OCI-LY1 (cell line): ENCODE data around the gene AGAP9.
"Not testable (repeated sequence)": the region's sequence is repeated elsewhere in the genome, so short reads cannot be mapped to it uniquely, and the experiment has no call there.

Source experiments
- H2AFZ ChIP-seq: fragments of 200-600 bp; sonication (generic), shearing (Covaris generic); 2 replicates; pipeline ENCODE4 v1.6.0; 2014; ENCODE audit warnings: antibody characterized with exemption, mild to moderate bottlenecking, low read length
- H3F3A ChIP-seq: fragments of 200-600 bp; sonication (generic), shearing (Covaris generic); 2 replicates; pipeline ENCODE4 v1.6.0; 2014; ENCODE audit warnings: mild to moderate bottlenecking, antibody characterized with exemption, low read length, moderate library complexity; ENCODE audit not compliant: insufficient read depth
- H3K27ac ChIP-seq: fragments of 200-600 bp; sonication (generic); 2 replicates; pipeline ENCODE4 v1.5.1; 2014; ENCODE audit warnings: low read length, mixed run types, mild to moderate bottlenecking, low read depth; ENCODE audit not compliant: poor library complexity, severe bottlenecking
- H3K27me3 ChIP-seq: fragments of 200-600 bp; sonication (generic); 2 replicates; pipeline ENCODE4 v1.6.0; 2014; ENCODE audit warnings: antibody characterized with exemption, mild to moderate bottlenecking, low read length, moderate library complexity; ENCODE audit not compliant: insufficient read depth
- H3K36me3 ChIP-seq: fragments of 200-600 bp; sonication (generic); 2 replicates; pipeline ENCODE4 v1.6.1; 2014; ENCODE audit warnings: mild to moderate bottlenecking, antibody characterized with exemption, low read length, moderate library complexity, mixed read lengths; ENCODE audit not compliant: insufficient read depth
- H3K4me1 ChIP-seq: fragments of 200-600 bp; sonication (generic); 2 replicates; pipeline ENCODE4 v1.5.1; 2014; ENCODE audit warnings: mild to moderate bottlenecking, low read length, moderate library complexity; ENCODE audit not compliant: insufficient read depth, severe bottlenecking
- H3K4me2 ChIP-seq: fragments of 200-600 bp; sonication (generic), shearing (Covaris generic); 2 replicates; pipeline ENCODE4 v1.6.1; 2014; ENCODE audit warnings: low read length
- H3K4me3 ChIP-seq: fragments of 200-600 bp; sonication (generic); 2 replicates; pipeline ENCODE4 v1.5.1; 2014; ENCODE audit warnings: low read length, low read depth, mild to moderate bottlenecking, mixed read lengths; ENCODE audit not compliant: poor library complexity, severe bottlenecking
- H3K79me2 ChIP-seq: fragments of 200-600 bp; shearing (Covaris generic); 2 replicates; pipeline ENCODE4 v1.6.1; 2016; ENCODE audit warnings: mixed run types, low read length, mixed read lengths; ENCODE audit not compliant: insufficient read depth
- H3K9ac ChIP-seq: fragments of 200-600 bp; sonication (generic), shearing (Covaris generic); 2 replicates; pipeline ENCODE4 v1.6.1; 2014; ENCODE audit warnings: mild to moderate bottlenecking, low read length, mixed read lengths
- H3K9me2 ChIP-seq: fragments of 200-600 bp; sonication (generic), shearing (Covaris generic); 2 replicates; pipeline ENCODE4 v1.6.1; 2014; ENCODE audit warnings: low read depth, mild to moderate bottlenecking, low read length, mixed read lengths
- H3K9me3 ChIP-seq: fragments of 200-600 bp; shearing (Covaris generic); 2 replicates; pipeline ENCODE4 v1.6.1; 2014; ENCODE audit warnings: low read length, mixed read lengths
- H4K20me1 ChIP-seq: fragments of 200-600 bp; sonication (generic), shearing (Covaris generic); 2 replicates; pipeline ENCODE4 v1.6.0; 2016; ENCODE audit warnings: mild to moderate bottlenecking, low read length; ENCODE audit not compliant: insufficient read depth
- EZH2 ChIP-seq: fragments of 200-600 bp; sonication (generic), shearing (Covaris generic); IDR thresholded peaks from 2 replicates; pipeline ENCODE4 v1.8.0; 2017; ENCODE audit warnings: borderline replicate concordance, mixed run types, mild to moderate bottlenecking, antibody characterized with exemption, low read length, moderate library complexity, mixed read lengths
- TF ChIP-seq, protein P1 (sequence below): fragments of 200-600 bp; sonication (generic), shearing (Covaris generic); IDR thresholded peaks from 2 replicates; pipeline ENCODE4 v1.5.1; 2017; ENCODE audit warnings: mild to moderate bottlenecking, antibody characterized with exemption, low read length, moderate library complexity, mixed read lengths

AGAP9 gene

DNA sequence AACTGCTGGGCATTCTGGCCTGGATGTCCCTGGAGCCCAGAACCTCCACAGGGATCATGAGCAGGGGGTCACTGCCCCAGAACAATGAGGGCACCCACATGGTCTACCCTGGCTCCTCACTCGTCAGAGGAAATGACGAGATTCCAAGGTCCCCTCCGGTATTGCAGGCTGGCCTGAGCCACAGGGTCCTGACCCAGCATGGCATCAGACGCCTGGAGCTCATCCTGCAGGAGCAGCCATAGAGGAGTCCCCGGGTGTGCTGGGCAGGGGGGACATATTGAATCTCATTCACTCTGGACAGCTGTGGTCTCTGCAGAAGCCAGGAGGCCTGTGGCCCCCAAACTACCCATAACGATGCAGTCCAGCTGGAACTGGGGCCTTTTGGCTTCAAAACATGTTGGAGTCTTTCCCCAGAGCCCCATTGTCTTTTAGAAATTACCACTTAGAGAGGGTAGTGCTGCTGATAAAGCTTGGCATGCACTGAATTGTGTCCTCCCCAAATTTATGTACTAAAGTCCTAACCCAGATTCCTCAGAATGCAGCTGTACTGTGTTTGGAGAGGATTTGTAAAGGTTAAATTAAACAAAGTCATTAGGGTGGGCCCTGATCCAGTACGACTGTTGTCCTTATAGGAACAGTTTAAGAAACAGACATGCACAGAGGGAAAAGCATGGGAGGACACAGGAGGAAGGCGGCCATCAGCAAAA lies 67.2 kb downstream of the AGAP9 start:
- H3K9me2 ChIP-seq = no peaks in the 10 kb centered on the region
- H3K27ac ChIP-seq = no peak overlapping the region
- H3K79me2 ChIP-seq = no peaks in the 10 kb centered on the region
- H3K9me3 ChIP-seq = no peaks in the 10 kb centered on the region
- H3K4me1 ChIP-seq = no peaks in the 10 kb centered on the region
- TF ChIP-seq EZH2 = no peak
- TF ChIP-seq, protein P1, sequence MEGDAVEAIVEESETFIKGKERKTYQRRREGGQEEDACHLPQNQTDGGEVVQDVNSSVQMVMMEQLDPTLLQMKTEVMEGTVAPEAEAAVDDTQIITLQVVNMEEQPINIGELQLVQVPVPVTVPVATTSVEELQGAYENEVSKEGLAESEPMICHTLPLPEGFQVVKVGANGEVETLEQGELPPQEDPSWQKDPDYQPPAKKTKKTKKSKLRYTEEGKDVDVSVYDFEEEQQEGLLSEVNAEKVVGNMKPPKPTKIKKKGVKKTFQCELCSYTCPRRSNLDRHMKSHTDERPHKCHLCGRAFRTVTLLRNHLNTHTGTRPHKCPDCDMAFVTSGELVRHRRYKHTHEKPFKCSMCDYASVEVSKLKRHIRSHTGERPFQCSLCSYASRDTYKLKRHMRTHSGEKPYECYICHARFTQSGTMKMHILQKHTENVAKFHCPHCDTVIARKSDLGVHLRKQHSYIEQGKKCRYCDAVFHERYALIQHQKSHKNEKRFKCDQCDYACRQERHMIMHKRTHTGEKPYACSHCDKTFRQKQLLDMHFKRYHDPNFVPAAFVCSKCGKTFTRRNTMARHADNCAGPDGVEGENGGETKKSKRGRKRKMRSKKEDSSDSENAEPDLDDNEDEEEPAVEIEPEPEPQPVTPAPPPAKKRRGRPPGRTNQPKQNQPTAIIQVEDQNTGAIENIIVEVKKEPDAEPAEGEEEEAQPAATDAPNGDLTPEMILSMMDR = no peak
- H3K4me3 ChIP-seq = no peak overlapping the region
- H3K27me3 ChIP-seq = no peaks in the 10 kb centered on the region
- no peaks in the 10 kb centered on the region for H3F3A ChIP-seq
- no peak overlapping the region for H3K9ac ChIP-seq
- H3K4me2 ChIP-seq = no peak overlapping the region
- no peaks in the 10 kb centered on the region for H4K20me1 ChIP-seq
- no peak overlapping the region for H2AFZ ChIP-seq
- H3K36me3 ChIP-seq = no peaks in the 10 kb centered on the region

DNA sequence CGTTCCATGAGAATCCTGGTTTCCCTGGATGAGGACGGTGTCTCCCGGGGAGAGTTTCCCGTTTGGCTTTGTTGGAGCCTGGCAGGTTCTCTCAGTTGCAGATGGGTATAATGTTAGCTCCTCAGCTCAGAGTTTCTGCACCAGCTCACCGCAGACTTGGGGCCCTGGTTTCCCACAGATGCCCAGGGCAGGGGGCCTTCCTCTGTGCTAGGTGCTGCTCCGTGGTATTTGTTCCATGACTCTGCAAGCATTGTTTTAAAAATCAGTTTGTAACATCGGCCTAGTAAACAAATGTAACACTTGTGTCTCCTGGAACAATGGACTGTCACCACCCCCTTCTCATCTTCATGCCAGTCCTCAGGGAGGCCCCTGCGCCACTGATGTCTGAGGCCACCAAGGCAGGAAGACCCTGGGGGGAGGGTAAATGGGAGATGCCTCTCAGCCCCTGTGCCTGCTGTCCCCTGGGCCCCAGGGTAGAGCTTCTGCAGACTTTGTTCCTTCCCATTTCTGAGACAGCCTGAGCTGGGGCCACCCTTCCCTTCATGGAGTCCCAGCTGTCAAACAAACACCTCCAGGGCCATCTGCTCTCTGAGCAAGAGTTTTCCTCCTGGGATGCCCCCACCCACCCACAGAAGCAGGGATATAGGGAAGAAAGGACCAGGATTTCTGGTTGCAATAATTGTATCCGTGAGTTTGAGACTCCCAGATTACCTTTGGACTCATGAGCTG lies 67.9 kb downstream of the AGAP9 start:
- not testable (repeated sequence) for H3F3A ChIP-seq, H3K9me3 ChIP-seq, H3K79me2 ChIP-seq, H3K27ac ChIP-seq, H3K4me1 ChIP-seq, H3K36me3 ChIP-seq, H3K9ac ChIP-seq, H3K27me3 ChIP-seq, H3K4me3 ChIP-seq, H2AFZ ChIP-seq, H4K20me1 ChIP-seq, H3K9me2 ChIP-seq, H3K4me2 ChIP-seq

DNA sequence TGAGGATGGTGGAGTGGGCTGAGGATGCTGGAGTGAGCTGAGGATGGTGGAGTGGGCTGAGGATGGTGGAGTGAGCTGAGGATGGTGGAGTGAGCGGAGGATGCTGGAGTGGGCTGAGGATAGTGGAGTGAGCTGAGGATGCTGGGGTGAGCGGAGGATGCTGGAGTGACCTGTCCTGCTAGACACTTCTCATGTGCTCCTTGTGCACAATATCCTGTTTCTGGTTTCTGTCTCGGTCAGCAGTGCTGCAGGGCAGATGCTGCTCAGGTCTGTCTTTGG lies 68.7 kb downstream of the AGAP9 start:
- Histone ChIP-seq H3K4me1 (no peaks in the 10 kb centered on the region), H3F3A (no peaks in the 10 kb centered on the region), H3K9ac (no peak overlapping the region), H3K4me3 (no peak overlapping the region), H2AFZ (no peak overlapping the region), H3K4me2 (no peak overlapping the region), H3K79me2 (no peaks in the 10 kb centered on the region), H3K27me3 (no peaks in the 10 kb centered on the region), H4K20me1 (no peaks in the 10 kb centered on the region), H3K9me2 (no peaks in the 10 kb centered on the region), H3K36me3 (no peaks in the 10 kb centered on the region), H3K9me3 (no peaks in the 10 kb centered on the region), H3K27ac (no peak overlapping the region)
- no peak for TF ChIP-seq EZH2
- TF ChIP-seq, protein P1 = no peak
